Lower leg skin (tissue), 3 donors: ENCODE data around the gene CACNB2.

Experiments used
- CTCF ChIP-seq, 3 donors: fragments of 450-650 bp; IDR thresholded peaks; one replicate each; pipeline ENCODE4 v1.5.1; 2016; ENCODE audit warnings: antibody characterized with exemption in 3 of 3, mild to moderate bottlenecking in 3 of 3, moderate library complexity in 2 of 3
- POLR2A ChIP-seq, 2 donors: fragments of 450-650 bp; IDR thresholded peaks; one replicate each; pipeline ENCODE4 v1.6.1; 2016 to 2017; ENCODE audit warnings: antibody characterized with exemption in 2 of 2, mild to moderate bottlenecking in 1 of 2, moderate library complexity in 1 of 2

GRCh38 chr10:18117276-18117675, 22.9 kb upstream of the CACNB2 start:
- TF ChIP-seq CTCF (IDR thresholded peaks at IDR 0.05) (no peak), POLR2A (IDR thresholded peaks at IDR 0.05) (no peak)
